Astrocyte of the cerebellum (primary cell): Measurements from ENCODE around the gene PPP2R2B.
A peak's percentile ranks its signal among the peaks of the same experiment; 100 is the strongest.

ENCODE experiments used
- DNase-seq: peaks from one replicate; pipeline ENCODE4 v3.0.0-alpha.2; 2011; ENCODE audit warnings: low read depth
- H3K4me3 ChIP-seq: 2 replicates; pipeline ENCODE4 v1.5.1; 2011; ENCODE audit warnings: mild to moderate bottlenecking, low read depth, low read length, moderate library complexity
- in situ Hi-C: cut with HindIII; loops from 2 replicates; pipeline ENCODE4 v1.10.0; 2017; ENCODE audit warnings: low sequenced_read_pairs
- TF ChIP-seq, protein P1 (sequence below): IDR thresholded peaks from 2 replicates; pipeline ENCODE4 v1.5.1; 2012; ENCODE audit warnings: low read length, low read depth, moderate library complexity, mild to moderate bottlenecking; ENCODE audit errors: missing control alignments

PPP2R2B gene

GRCh38 chr5:146866263-146866662, 12.3 kb downstream of the PPP2R2B start:
- in situ Hi-C loops: no loop called here
- no peak overlapping the region for H3K4me3 ChIP-seq
- TF ChIP-seq, protein P1, sequence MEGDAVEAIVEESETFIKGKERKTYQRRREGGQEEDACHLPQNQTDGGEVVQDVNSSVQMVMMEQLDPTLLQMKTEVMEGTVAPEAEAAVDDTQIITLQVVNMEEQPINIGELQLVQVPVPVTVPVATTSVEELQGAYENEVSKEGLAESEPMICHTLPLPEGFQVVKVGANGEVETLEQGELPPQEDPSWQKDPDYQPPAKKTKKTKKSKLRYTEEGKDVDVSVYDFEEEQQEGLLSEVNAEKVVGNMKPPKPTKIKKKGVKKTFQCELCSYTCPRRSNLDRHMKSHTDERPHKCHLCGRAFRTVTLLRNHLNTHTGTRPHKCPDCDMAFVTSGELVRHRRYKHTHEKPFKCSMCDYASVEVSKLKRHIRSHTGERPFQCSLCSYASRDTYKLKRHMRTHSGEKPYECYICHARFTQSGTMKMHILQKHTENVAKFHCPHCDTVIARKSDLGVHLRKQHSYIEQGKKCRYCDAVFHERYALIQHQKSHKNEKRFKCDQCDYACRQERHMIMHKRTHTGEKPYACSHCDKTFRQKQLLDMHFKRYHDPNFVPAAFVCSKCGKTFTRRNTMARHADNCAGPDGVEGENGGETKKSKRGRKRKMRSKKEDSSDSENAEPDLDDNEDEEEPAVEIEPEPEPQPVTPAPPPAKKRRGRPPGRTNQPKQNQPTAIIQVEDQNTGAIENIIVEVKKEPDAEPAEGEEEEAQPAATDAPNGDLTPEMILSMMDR: no peak
- no peak for DNase-seq

DNA sequence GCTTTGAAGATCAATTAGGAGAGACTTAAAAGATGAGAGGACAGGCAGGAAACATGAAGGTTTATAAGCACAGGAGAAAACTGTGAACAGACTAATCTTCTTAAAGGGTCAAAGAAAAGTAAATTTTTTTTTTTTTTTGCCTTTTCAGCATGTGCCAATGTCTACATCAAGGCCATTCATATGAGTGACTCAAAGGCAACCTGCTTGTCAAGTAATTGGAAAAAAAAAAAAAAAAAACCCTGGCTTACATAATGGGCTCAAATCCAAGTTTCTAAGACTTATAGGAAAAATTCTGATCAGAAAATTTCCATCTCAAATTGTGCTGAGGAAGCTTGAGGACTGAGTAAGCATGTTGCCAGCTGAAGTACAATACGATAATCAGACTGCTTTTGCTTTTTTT, 15.9 kb downstream of the PPP2R2B start:
- TF ChIP-seq, protein P1: no peak
- in situ Hi-C loops: no loop called here
- no peak for DNase-seq
- H3K4me3 ChIP-seq: no peak overlapping the region

DNA sequence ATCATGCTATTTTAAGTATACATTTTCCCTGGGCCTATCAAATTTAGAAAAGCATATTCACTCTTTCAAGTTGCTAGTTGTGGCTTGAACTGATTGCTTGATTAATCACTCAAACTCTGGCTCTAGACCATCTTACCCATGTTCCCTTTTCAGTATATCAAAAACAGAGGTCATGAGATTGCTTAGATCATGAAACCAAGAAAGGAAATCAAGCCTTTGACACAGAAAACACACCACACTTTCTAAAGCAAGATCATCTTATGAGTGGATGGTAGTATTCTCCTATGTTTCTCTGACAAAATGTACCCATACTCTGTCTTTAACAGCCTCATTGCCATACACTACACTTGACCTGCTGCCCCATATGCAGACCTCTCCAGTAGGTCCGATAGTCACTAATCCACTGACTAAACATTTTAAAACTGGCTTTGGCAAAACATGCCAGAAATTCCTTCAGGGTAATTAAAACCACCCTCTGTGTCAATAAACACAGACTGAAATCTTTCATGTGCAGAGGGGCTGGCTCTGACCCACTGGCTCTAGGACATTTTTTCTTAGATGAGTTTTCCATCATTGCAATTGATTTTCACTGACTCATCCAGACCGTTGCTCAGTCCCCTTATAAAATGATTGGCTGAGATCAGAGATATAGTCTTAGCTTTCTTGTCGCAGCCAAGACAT, 18.2 kb downstream of the PPP2R2B start:
- no peak overlapping the region for H3K4me3 ChIP-seq
- in situ Hi-C loops: no loop called here
- TF ChIP-seq, protein P1: no peak
- DNase-seq: peak; percentile 49

DNA sequence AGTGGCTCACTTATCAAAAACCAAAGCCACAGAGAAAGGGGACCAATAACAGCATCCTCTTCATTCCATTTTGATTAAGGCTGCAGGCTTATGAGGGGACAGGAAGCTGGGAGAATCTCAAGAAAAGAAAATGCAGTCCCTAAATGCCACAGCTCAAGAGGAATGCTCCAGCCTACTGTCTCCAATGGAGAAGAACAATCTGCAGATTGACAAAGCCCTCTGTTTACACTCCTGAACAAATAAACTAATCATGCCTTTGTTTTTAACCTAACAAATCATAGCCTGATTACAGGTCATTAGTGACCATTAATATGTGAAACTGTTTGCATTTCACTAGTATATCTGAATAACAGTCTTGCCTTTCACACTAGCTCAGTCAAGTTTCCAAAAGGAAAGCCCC, 26.5 kb downstream of the PPP2R2B start:
- in situ Hi-C loops: no loop called here
- no peak for DNase-seq
- TF ChIP-seq, protein P1: no peak
- no peak overlapping the region for H3K4me3 ChIP-seq

DNA sequence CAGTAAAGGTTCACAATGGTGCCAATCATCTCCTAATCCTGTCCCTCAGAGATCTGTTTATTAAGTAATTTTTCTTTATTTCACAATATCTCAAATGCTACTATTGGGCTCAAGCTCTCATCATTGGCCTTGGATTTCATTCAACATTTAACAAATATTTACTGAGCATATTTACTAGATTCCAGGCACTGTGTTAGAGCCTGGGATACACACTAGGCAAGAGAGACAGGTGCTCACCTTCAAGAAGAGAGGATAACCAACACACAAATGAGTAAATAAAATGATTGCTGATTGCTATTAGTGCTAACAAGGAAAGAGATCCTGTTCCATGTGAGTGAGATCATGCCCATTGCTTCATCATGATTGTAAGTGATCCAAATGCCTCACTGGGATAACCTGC, 27.4 kb downstream of the PPP2R2B start:
- in situ Hi-C loops: no loop called here
- no peak for DNase-seq
- no peak overlapping the region for H3K4me3 ChIP-seq
- TF ChIP-seq, protein P1: no peak

GRCh38 chr5:146849694-146850303, 28.8 kb downstream of the PPP2R2B start:
- TF ChIP-seq, protein P1: no peak
- DNase-seq: no peak
- in situ Hi-C loops: no loop called here
- no peak overlapping the region for H3K4me3 ChIP-seq
